ENCODE data around the gene ALAS1. TPM values are rescaled to one million over a fixed set of nuclear protein-coding genes. Genes with fewer than 3 reads are reported as not detected.
A peak's percentile ranks its signal among the peaks of the same experiment; 100 is the strongest.

ALAS1 gene
- total RNA-seq, 1 donor from 2014 or later = 78.9 TPM

- DNase-seq = no peak
Measured at GRCh38 chr3:52185837-52186236, 12.1 kb upstream of the ALAS1 start.

GRCh38 chr3:52186729-52187128, 11.2 kb upstream of the ALAS1 start:
- no peak for TF ChIP-seq CTCF (IDR thresholded peaks at IDR 0.05)
- intact Hi-C loops (cut with DNase I) = no loop called here
- Histone ChIP-seq H3K27me3 (no peaks in the 10 kb centered on the region), H3K4me1 (peaks cover 22% of the 10 kb centered on the region), H3K27ac (no peak overlapping the region), H3K9me3 (no peaks in the 10 kb centered on the region), H3K4me3 (no peak overlapping the region), H3K36me3 (no peaks in the 10 kb centered on the region)
- DNase-seq (peak; percentile 15), ATAC-seq (no peak)

More at GRCh38 chr3:52185837-52186236, 12.1 kb upstream of the ALAS1 start:
- Histone ChIP-seq H3K4me3 (no peak overlapping the region), H3K36me3 (no peaks in the 10 kb centered on the region), H3K27me3 (no peaks in the 10 kb centered on the region), H3K27ac (no peak overlapping the region), H3K9me3 (no peaks in the 10 kb centered on the region), H3K4me1 (peaks cover 15% of the 10 kb centered on the region)
- ATAC-seq = peak; percentile 66
- no peak for TF ChIP-seq CTCF (IDR thresholded peaks at IDR 0.05)
- intact Hi-C loops (cut with DNase I) = no loop called here

GRCh38 chr3:52188556-52188955, 9.4 kb upstream of the ALAS1 start:
- no peak for TF ChIP-seq CTCF (IDR thresholded peaks at IDR 0.05)
- intact Hi-C loops (cut with DNase I) = no loop called here
- H3K27ac ChIP-seq = no peak overlapping the region

GRCh38 chr3:52190294-52191074, 7.5 kb upstream of the ALAS1 start:
- Histone ChIP-seq H3K27ac (peak overlapping the region; percentile 65), H3K4me3 (no peak overlapping the region), H3K9me3 (no peaks in the 10 kb centered on the region), H3K4me1 (peaks cover 36% of the 10 kb centered on the region), H3K36me3 (no peaks in the 10 kb centered on the region), H3K27me3 (no peaks in the 10 kb centered on the region)
- no peak for TF ChIP-seq CTCF (IDR thresholded peaks at IDR 0.05)
- intact Hi-C loops (cut with DNase I) = no loop called here
- ATAC-seq (peak; percentile 38), DNase-seq (no peak)

More at GRCh38 chr3:52188556-52188955, 9.4 kb upstream of the ALAS1 start:
- H3K27me3 ChIP-seq = no peaks in the 10 kb centered on the region
- ATAC-seq (no peak), DNase-seq (no peak)
- H3K4me1 ChIP-seq = peaks cover 22% of the 10 kb centered on the region
- no peaks in the 10 kb centered on the region for H3K36me3 ChIP-seq
- H3K4me3 ChIP-seq = no peak overlapping the region
- no peaks in the 10 kb centered on the region for H3K9me3 ChIP-seq

- Histone ChIP-seq H3K4me1 (peaks cover 48% of the 10 kb centered on the region), H3K27ac (no peak overlapping the region), H3K27me3 (no peaks in the 10 kb centered on the region), H3K9me3 (no peaks in the 10 kb centered on the region), H3K4me3 (no peak overlapping the region), H3K36me3 (no peaks in the 10 kb centered on the region)
- TF ChIP-seq CTCF (IDR thresholded peaks at IDR 0.05) = no peak
- DNase-seq (no peak), ATAC-seq (no peak)
- intact Hi-C loops (cut with DNase I) = no loop called here
Measured at GRCh38 chr3:52191663-52192062, 6.3 kb upstream of the ALAS1 start.

Measured in upper lobe of right lung (tissue), 1 donor.